Smooth muscle cell (in vitro differentiated cells): Measurements from ENCODE around the gene DAB2IP. TPM values are rescaled to one million over a fixed set of nuclear protein-coding genes. Genes with fewer than 3 reads are reported as not detected.

Experiments
- DNase-seq: peaks from one replicate; lab custom pipeline; 2025; ENCODE audit not compliant: unreplicated experiment; lab: John Stamatoyannopoulos, UW
- H2AFZ ChIP-seq: fragments of 200-600 bp; sonication (generic); 2 replicates; pipeline ENCODE4 v1.6.0; 2016; ENCODE audit warnings: antibody characterized with exemption, low read depth, mild to moderate bottlenecking
- H3F3A ChIP-seq: fragments of 200-600 bp; sonication (generic); 2 replicates; pipeline ENCODE4 v1.6.0; 2017; ENCODE audit warnings: antibody characterized with exemption, low read depth
- H3K27ac ChIP-seq: fragments of 200-600 bp; sonication (generic); 2 replicates; pipeline ENCODE4 v1.5.1; 2016; ENCODE audit warnings: low read depth, mild to moderate bottlenecking
- H3K27me3 ChIP-seq: fragments of 200-600 bp; sonication (generic); 2 replicates; pipeline ENCODE4 v1.6.1; 2016; ENCODE audit warnings: low read depth, mild to moderate bottlenecking
- H3K36me3 ChIP-seq: fragments of 200-600 bp; sonication (generic); 2 replicates; pipeline ENCODE4 v1.5.1; 2016; ENCODE audit warnings: low read depth
- H3K4me1 ChIP-seq: fragments of 200-600 bp; sonication (generic); 2 replicates; pipeline ENCODE4 v1.5.1; 2016; ENCODE audit warnings: low read depth
- H3K4me2 ChIP-seq: fragments of 200-600 bp; sonication (generic); 2 replicates; pipeline ENCODE4 v1.6.0; 2016; ENCODE audit warnings: mild to moderate bottlenecking
- H3K4me3 ChIP-seq: fragments of 200-600 bp; sonication (generic); 2 replicates; pipeline ENCODE4 v1.5.1; 2016; ENCODE audit warnings: mild to moderate bottlenecking
- H3K79me2 ChIP-seq: fragments of 200-600 bp; sonication (generic); 2 replicates; pipeline ENCODE4 v1.6.0; 2016; ENCODE audit warnings: low read depth, mild to moderate bottlenecking
- H3K9ac ChIP-seq: fragments of 200-600 bp; sonication (generic); 2 replicates; pipeline ENCODE4 v1.6.0; 2016; ENCODE audit warnings: low read depth
- H3K9me3 ChIP-seq: fragments of 200-600 bp; sonication (generic); replicated peaks from 2 replicates; pipeline ENCODE4 v1.5.1; 2016; ENCODE audit warnings: low read depth
- H4K20me1 ChIP-seq: fragments of 200-600 bp; sonication (generic); 2 replicates; pipeline ENCODE4 v1.6.0; 2016; ENCODE audit warnings: low read depth
- WGBS: methylation state at CpG from one replicate; pipeline ENCODE4 v1.1.7; 2016; ENCODE audit warnings: low lambda C conversion rate; 5-methylcytosine and 5-hydroxymethylcytosine counted together
- polyA plus RNA-seq: library from polyadenylated mRNA; unstranded; fragments of >200 nt; fragmentation: Nextera tagmentation; extraction: Ambion mirVana; gene quantifications from 2 replicates; pipeline ENCODE4 v1.2.1, GENCODE V29; 2016
- total RNA-seq: library from RNA; depleted of rRNA; stranded (reverse); fragments of >200 nt; gene quantifications from 2 replicates; pipeline ENCODE4 v1.2.3, GENCODE V29; 2014
- TF ChIP-seq, protein P1 (sequence below): fragments of 200-600 bp; sonication (generic); IDR thresholded peaks from 2 replicates; pipeline ENCODE4 v1.5.1; 2017; ENCODE audit warnings: borderline replicate concordance, mild to moderate bottlenecking, antibody characterized with exemption; ENCODE audit not compliant: insufficient read depth, poor library complexity, severe bottlenecking

The DAB2IP gene
- total and polyA plus RNA-seq, 2 experiments from 2014 or later, result 10.4 to 15.5 TPM

DNA sequence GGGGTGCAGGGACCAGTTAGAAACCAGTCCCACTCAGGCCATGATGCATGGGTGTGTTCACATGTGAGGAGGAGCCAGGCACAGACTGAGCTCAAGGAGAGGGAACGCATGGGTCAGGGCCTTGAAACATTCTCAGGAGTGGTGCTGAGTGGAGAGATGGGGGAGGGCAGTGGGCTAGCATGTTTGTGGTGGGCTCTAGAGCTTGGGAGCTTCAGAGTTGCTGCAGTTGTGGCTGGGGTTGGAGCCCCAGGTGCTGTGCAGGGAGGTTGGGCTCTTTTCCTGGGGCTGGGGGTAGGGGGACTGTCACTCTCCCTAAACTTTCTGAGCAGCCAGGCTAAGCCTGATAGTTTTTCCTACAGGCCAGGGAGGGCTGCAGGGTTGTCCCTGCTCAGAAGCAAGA, 95.4 kb downstream of the DAB2IP start:
- Histone ChIP-seq H3F3A (no peaks in the 10 kb centered on the region), H4K20me1 (peaks cover 97% of the 10 kb centered on the region), H3K27me3 (no peaks in the 10 kb centered on the region), H3K36me3 (no peaks in the 10 kb centered on the region), H2AFZ (no peak overlapping the region), H3K4me3 (no peak overlapping the region), H3K9me3 (no peaks in the 10 kb centered on the region), H3K9ac (no peak overlapping the region), H3K4me2 (no peak overlapping the region), H3K79me2 (peaks cover 43% of the 10 kb centered on the region), H3K4me1 (peaks cover 35% of the 10 kb centered on the region), H3K27ac (no peak overlapping the region)
- TF ChIP-seq, protein P1, sequence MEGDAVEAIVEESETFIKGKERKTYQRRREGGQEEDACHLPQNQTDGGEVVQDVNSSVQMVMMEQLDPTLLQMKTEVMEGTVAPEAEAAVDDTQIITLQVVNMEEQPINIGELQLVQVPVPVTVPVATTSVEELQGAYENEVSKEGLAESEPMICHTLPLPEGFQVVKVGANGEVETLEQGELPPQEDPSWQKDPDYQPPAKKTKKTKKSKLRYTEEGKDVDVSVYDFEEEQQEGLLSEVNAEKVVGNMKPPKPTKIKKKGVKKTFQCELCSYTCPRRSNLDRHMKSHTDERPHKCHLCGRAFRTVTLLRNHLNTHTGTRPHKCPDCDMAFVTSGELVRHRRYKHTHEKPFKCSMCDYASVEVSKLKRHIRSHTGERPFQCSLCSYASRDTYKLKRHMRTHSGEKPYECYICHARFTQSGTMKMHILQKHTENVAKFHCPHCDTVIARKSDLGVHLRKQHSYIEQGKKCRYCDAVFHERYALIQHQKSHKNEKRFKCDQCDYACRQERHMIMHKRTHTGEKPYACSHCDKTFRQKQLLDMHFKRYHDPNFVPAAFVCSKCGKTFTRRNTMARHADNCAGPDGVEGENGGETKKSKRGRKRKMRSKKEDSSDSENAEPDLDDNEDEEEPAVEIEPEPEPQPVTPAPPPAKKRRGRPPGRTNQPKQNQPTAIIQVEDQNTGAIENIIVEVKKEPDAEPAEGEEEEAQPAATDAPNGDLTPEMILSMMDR, result no peak
- DNase-seq, result no peak
- WGBS, result 84% methylated on average over 1 of the region's 1 CpG

DNA sequence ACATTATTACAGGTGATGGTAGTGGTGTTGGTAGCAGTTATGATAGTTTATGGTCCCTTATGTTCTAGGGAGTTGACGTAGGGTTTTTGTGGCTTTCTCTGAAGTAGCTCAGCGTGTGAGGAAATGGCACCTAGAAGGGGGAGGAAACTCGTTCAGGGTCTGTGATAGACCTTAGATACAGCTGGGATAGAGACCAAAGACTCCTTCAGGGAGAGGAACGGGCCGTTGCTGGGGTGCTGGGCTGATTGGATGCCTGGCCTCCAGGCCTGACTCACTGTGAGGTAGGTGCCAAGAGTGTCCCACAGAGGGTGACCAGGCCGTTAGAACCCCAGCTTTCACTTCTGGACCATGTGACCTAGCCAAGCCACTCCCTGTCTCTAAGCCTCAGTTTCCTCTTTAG, 96.6 kb downstream of the DAB2IP start:
- Histone ChIP-seq H3K4me3 (no peak overlapping the region), H3K36me3 (no peaks in the 10 kb centered on the region), H4K20me1 (peaks cover 97% of the 10 kb centered on the region), H3K27me3 (no peaks in the 10 kb centered on the region), H2AFZ (no peak overlapping the region), H3K79me2 (peaks cover 56% of the 10 kb centered on the region), H3F3A (no peaks in the 10 kb centered on the region), H3K9ac (no peak overlapping the region), H3K4me2 (no peak overlapping the region), H3K27ac (no peak overlapping the region), H3K4me1 (peaks cover 33% of the 10 kb centered on the region), H3K9me3 (no peaks in the 10 kb centered on the region)
- DNase-seq, result no peak
- TF ChIP-seq, protein P1, result no peak
- 68% methylated on average over 6 of the region's 6 CpGs for WGBS

DNA sequence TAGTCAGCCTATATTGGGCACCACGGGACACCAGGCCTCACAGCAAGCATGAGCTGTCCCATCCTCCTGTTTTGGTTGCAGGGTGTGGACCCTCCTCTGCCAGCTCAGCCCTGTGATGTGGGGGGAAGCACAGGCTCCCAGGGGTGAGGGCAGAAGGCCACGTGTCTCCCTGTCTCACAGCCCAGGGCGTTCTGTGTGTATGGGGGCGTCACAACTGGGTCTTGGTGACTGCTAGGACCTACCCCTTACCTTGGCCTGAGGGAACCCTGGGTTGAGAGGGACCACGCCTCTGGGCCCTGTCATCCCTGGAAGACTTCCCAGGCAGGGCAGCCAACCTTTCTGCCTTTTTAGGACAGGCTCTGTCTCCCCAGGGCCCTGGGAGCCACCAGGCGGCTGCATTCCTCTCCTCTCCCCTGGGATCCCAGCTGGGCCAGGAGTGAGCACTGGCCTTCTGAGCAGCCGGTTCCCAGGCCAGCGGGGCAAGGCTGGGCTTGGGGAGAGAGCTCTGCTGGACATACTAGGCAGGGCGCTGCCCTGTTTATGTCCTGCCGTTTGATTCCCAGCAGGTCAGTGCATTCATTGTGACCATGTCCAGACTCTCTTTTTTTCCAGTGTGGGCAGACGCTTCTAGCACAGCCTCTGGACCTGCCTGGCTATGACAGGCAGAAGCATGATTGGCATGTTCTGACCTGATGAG, 97.4 kb downstream of the DAB2IP start:
- H3K4me2 ChIP-seq, result no peak overlapping the region
- H3K27ac ChIP-seq, result no peak overlapping the region
- no peak overlapping the region for H2AFZ ChIP-seq
- H3K9me3 ChIP-seq, result no peaks in the 10 kb centered on the region
- H3K4me1 ChIP-seq, result peaks cover 25% of the 10 kb centered on the region
- no peaks in the 10 kb centered on the region for H3K27me3 ChIP-seq
- no peak for DNase-seq
- TF ChIP-seq, protein P1, result no peak
- WGBS, result 77% methylated on average over 11 of the region's 11 CpGs
- no peak overlapping the region for H3K4me3 ChIP-seq
- no peaks in the 10 kb centered on the region for H3F3A ChIP-seq
- H3K9ac ChIP-seq, result no peak overlapping the region
- no peaks in the 10 kb centered on the region for H3K36me3 ChIP-seq
- peaks cover 59% of the 10 kb centered on the region for H3K79me2 ChIP-seq
- H4K20me1 ChIP-seq, result peaks cover 99% of the 10 kb centered on the region

DNA sequence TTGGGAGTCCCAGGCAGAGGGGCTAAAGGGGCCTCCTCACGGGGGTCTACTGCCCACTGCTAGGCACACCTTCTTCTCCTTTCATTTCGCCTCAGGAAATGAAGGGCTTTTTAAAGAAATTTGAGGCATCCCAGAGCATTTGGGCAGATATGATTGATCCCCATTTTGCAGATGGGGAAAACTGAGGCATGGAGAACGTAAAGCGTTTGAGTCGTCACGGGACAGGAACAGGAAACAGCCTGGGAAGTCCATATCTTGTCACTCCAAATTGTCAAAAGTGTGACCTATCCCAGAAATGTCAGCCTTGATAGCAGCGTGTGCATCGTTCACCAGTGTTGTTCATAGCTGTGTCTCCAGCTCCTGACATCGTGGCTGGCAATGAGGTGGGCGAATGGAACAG, 98.2 kb downstream of the DAB2IP start:
- Histone ChIP-seq H2AFZ (no peak overlapping the region), H3K4me3 (no peak overlapping the region), H3K9ac (no peak overlapping the region), H4K20me1 (peaks cover 99% of the 10 kb centered on the region), H3K9me3 (no peaks in the 10 kb centered on the region), H3K4me2 (no peak overlapping the region), H3K36me3 (no peaks in the 10 kb centered on the region), H3K27ac (no peak overlapping the region), H3K4me1 (peaks cover 18% of the 10 kb centered on the region), H3F3A (no peaks in the 10 kb centered on the region), H3K79me2 (peaks cover 61% of the 10 kb centered on the region), H3K27me3 (no peaks in the 10 kb centered on the region)
- 93% methylated on average over 10 of the region's 10 CpGs for WGBS
- no peak for DNase-seq
- TF ChIP-seq, protein P1, result no peak
